ENCODE results near the gene UBAP1L.
"Not testable (repeated sequence)": the region's sequence is repeated elsewhere in the genome, so short reads cannot be mapped to it uniquely, and the experiment has no call there.

UBAP1L gene

GRCh38 chr15:65115086-65115485 lies at the start of gene UBAP1L:
Gene UBAP1L, minus strand, starts transcription at chr15:65115200. Its CDS starts 8,985 bp downstream, at chr15:65106215.
- DNase-seq (ENCODE audit: low spot score): no peak

- DNase-seq (ENCODE audit: low spot score): no peak
These were observed 49.1 kb upstream of the UBAP1L start for GRCh38 chr15:65164139-65164538.

- no peak for DNase-seq (ENCODE audit: low spot score)
These were observed 48.0 kb upstream of the UBAP1L start for GRCh38 chr15:65163041-65163440.

GRCh38 chr15:65156692-65157091 lies 41.7 kb upstream of the UBAP1L start:
- DNase-seq (ENCODE audit: low spot score): no peak

- DNase-seq (ENCODE audit: low spot score): no peak
These were observed 39.7 kb upstream of the UBAP1L start for GRCh38 chr15:65154720-65155119.

- DNase-seq (ENCODE audit: low spot score): no peak
These were observed 32.9 kb upstream of the UBAP1L start for GRCh38 chr15:65147902-65148301.

- no peak for DNase-seq (ENCODE audit: low spot score)
These were observed 31.4 kb upstream of the UBAP1L start for GRCh38 chr15:65146438-65146837.

- not testable (repeated sequence) for DNase-seq (ENCODE audit: low spot score)
These were observed 23.6 kb upstream of the UBAP1L start for GRCh38 chr15:65138631-65139030.

- DNase-seq (ENCODE audit: low spot score): not testable (repeated sequence)
These were observed 22.9 kb upstream of the UBAP1L start for GRCh38 chr15:65137893-65138292.

- DNase-seq (ENCODE audit: low spot score): not testable (repeated sequence)
These were observed 22.1 kb upstream of the UBAP1L start for GRCh38 chr15:65137089-65137488.

- no peak for DNase-seq (ENCODE audit: low spot score)
These were observed 19.5 kb upstream of the UBAP1L start for GRCh38 chr15:65134538-65134937.

GRCh38 chr15:65133548-65134200 lies 18.7 kb upstream of the UBAP1L start, which contains the start of gene PDCD7:
Gene PDCD7, minus strand, starts transcription at chr15:65133808. Its CDS starts 27 bp downstream, at chr15:65133781.
- peak; percentile 98 for DNase-seq (ENCODE audit: low spot score)

- peak; percentile 90 for DNase-seq (ENCODE audit: low spot score)
These were observed 18.0 kb upstream of the UBAP1L start for GRCh38 chr15:65132878-65133547.

GRCh38 chr15:65130941-65131340 lies 15.9 kb upstream of the UBAP1L start:
- no peak for DNase-seq (ENCODE audit: low spot score)

- no peak for DNase-seq (ENCODE audit: low spot score)
These were observed 542 bp upstream of the UBAP1L start for GRCh38 chr15:65115542-65115941.

GRCh38 chr15:65110676-65111292 lies 4.2 kb downstream of the UBAP1L start:
- DNase-seq (ENCODE audit: low spot score): no peak

GRCh38 chr15:65106011-65106590 lies 8.9 kb downstream of the UBAP1L start:
- DNase-seq (ENCODE audit: low spot score): no peak

GRCh38 chr15:65105038-65105437 lies 10.0 kb downstream of the UBAP1L start:
- no peak for DNase-seq (ENCODE audit: low spot score)

GRCh38 chr15:65102912-65103311 lies 12.1 kb downstream of the UBAP1L start:
- no peak for DNase-seq (ENCODE audit: low spot score)

- DNase-seq (ENCODE audit: low spot score): no peak
These were observed 12.9 kb downstream of the UBAP1L start for GRCh38 chr15:65101891-65102708.

GRCh38 chr15:65101411-65101890 lies 13.5 kb downstream of the UBAP1L start:
- DNase-seq (ENCODE audit: low spot score): peak; percentile 75

GRCh38 chr15:65100442-65100841 lies 14.6 kb downstream of the UBAP1L start:
- no peak for DNase-seq (ENCODE audit: low spot score)
